ENCODE data around the gene RHOU.

DNA sequence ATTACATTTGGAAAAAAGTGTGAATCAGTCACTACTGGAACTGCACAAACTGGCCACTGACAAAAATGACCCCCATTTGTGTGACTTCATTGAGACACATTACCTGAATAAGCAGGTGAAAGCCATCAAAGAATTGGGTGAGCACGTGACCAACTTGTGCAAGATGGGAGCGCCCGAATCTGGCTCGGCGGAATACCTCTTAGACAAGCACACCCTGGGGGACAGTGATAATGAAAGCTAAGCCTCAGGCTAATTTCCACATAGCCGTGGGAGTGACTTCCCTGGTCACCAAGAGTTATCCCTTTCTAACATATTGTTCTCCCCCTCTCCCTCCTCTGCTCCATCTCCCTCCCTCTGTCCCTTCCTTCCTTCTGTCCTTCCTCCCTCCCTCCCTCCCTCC lies 47.7 kb upstream of the RHOU start:
- TF ChIP-seq, protein P1, sequence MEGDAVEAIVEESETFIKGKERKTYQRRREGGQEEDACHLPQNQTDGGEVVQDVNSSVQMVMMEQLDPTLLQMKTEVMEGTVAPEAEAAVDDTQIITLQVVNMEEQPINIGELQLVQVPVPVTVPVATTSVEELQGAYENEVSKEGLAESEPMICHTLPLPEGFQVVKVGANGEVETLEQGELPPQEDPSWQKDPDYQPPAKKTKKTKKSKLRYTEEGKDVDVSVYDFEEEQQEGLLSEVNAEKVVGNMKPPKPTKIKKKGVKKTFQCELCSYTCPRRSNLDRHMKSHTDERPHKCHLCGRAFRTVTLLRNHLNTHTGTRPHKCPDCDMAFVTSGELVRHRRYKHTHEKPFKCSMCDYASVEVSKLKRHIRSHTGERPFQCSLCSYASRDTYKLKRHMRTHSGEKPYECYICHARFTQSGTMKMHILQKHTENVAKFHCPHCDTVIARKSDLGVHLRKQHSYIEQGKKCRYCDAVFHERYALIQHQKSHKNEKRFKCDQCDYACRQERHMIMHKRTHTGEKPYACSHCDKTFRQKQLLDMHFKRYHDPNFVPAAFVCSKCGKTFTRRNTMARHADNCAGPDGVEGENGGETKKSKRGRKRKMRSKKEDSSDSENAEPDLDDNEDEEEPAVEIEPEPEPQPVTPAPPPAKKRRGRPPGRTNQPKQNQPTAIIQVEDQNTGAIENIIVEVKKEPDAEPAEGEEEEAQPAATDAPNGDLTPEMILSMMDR (conservative IDR thresholded peaks at IDR 0.05; ENCODE audit: low read depth, low read length) = no peak
- TF ChIP-seq EZH2 (IDR thresholded peaks at IDR 0.05; ENCODE audit: borderline replicate concordance, low read depth, low read length, poor library complexity, severe bottlenecking) = no peak

Measured in A673 (cell line).